K562 (cell line): ENCODE measurements around the gene CLCNKB. TPM values are rescaled to one million over a fixed set of nuclear protein-coding genes. Genes with fewer than 3 reads are reported as not detected.

Experiments
- ATAC-seq: fragments of 200-7000 bp; cut with Tn5 transposase; 3 replicates; pipeline ENCODE4 v1.9.1; 2020; ENCODE audit warnings: moderate library complexity
- BruUV-seq: library from RNA; stranded (reverse); fragments of 400-500 nt; replicated peaks from 2 replicates; lab custom pipeline; 2021; lab: Mats Ljungman, UMichigan
- CTCF ChIA-PET: fragments of 300-600 bp; formaldehyde crosslinking; extraction: SDS; loops from one replicate; lab custom pipeline; 2021; ENCODE audit warnings: low intra/inter-chr PET ratio; lab: Yijun Ruan, JAX
- POLR2A ChIA-PET: fragments of 300-600, 350-650 bp; sonication (Branson Sonifier 250); formaldehyde crosslinking; extraction: SDS; loops from one replicate; lab custom pipeline; 2021; ENCODE audit warnings: antibody characterized with exemption, inconsistent platforms; lab: Yijun Ruan, JAX
- DNase-seq, 4 experiments: peaks; one replicate each; pipeline versions ENCODE4 v3.0.0 to v3.0.0-alpha.2; 2011 to 2018; ENCODE audit warnings: low spot score in 3 of 4, mixed read lengths in 3 of 4; ENCODE audit errors: extremely low read depth in 1 of 4
- FAIRE-seq: peaks from 2 replicates; lab custom pipeline; 2011; peaks lifted over from hg19 to GRCh38; lab: Jason Lieb, UNC
- H2AFZ ChIP-seq: 2 replicates; pipeline ENCODE4 v1.6.0; 2011; ENCODE audit warnings: low read depth, low read length, control low read depth, inconsistent platforms
- H3K27ac ChIP-seq: fragments of 200-600 bp; 3 replicates; pipeline ENCODE4 v1.8.0; 2011; ENCODE audit warnings: low read depth, mild to moderate bottlenecking, control low read depth, inconsistent platforms, low read length, moderate library complexity, mixed read lengths; ENCODE audit errors: extremely low read depth
- H3K27me3 ChIP-seq, 2 experiments: fragments of 300-600 bp in 1 of 2; 2 replicates in 1 of 2; 3 replicates in 1 of 2; pipeline versions ENCODE4 v1.6.0 to v1.8.0; 2011; ENCODE audit warnings: inconsistent platforms in 2 of 2, low read length in 2 of 2, mild to moderate bottlenecking in 1 of 2, mixed read lengths in 1 of 2, moderate library complexity in 1 of 2; ENCODE audit not compliant: control insufficient read depth in 2 of 2, insufficient read depth in 2 of 2
- H3K36me3 ChIP-seq: fragments of 300-600 bp; 3 replicates; pipeline ENCODE4 v1.8.0; 2011; ENCODE audit warnings: mild to moderate bottlenecking, low read length, inconsistent platforms; ENCODE audit not compliant: control insufficient read depth, insufficient read depth
- H3K4me1 ChIP-seq, 2 experiments: fragments of 200-600 bp in 1 of 2; replicated peaks in 1 of 2; 2 replicates in 1 of 2; 3 replicates in 1 of 2; pipeline versions ENCODE4 v1.5.1 to v1.8.0; 2011; ENCODE audit warnings: inconsistent platforms in 2 of 2, low read length in 2 of 2, mild to moderate bottlenecking in 1 of 2, mixed read lengths in 1 of 2, moderate library complexity in 1 of 2; ENCODE audit not compliant: control insufficient read depth in 2 of 2, insufficient read depth in 2 of 2
- H3K4me2 ChIP-seq: 2 replicates; pipeline ENCODE4 v1.6.1; 2011; ENCODE audit warnings: low read length, control low read depth, inconsistent platforms, mixed read lengths; ENCODE audit not compliant: insufficient read depth
- H3K4me3 ChIP-seq: fragments of 200-600 bp; sonication (generic), shearing (Covaris generic); 2 replicates; pipeline ENCODE4 v1.5.1; 2016; ENCODE audit warnings: control low read depth, inconsistent platforms
- H3K79me2 ChIP-seq: fragments of 200-600 bp; 3 replicates; pipeline ENCODE4 v1.8.0; 2011; ENCODE audit warnings: low read length, inconsistent platforms; ENCODE audit not compliant: control insufficient read depth, insufficient read depth
- H3K9ac ChIP-seq, 2 experiments: 2 replicates each; pipeline versions ENCODE4 v1.6.0 to v1.6.1; 2011; ENCODE audit warnings: low read depth in 2 of 2, low read length in 2 of 2, control low read depth in 1 of 2, inconsistent platforms in 1 of 2, mild to moderate bottlenecking in 1 of 2, mixed read lengths in 1 of 2; ENCODE audit not compliant: insufficient read depth in 1 of 2
- H3K9me1 ChIP-seq: one replicate; pipeline ENCODE4 v1.6.0; 2011; ENCODE audit warnings: inconsistent platforms, mild to moderate bottlenecking, low read length, moderate library complexity; ENCODE audit not compliant: control insufficient read depth, insufficient read depth
- H3K9me3 ChIP-seq: replicated peaks from 2 replicates; pipeline ENCODE4 v1.5.1; 2011; ENCODE audit warnings: low read depth, low read length, inconsistent platforms; ENCODE audit not compliant: control insufficient read depth, insufficient read depth
- H4K20me1 ChIP-seq: replicated peaks from 2 replicates; pipeline ENCODE4 v1.6.1; 2011; ENCODE audit warnings: low read length, inconsistent platforms, mixed read lengths; ENCODE audit not compliant: control insufficient read depth, insufficient read depth
- ATF3 ChIP-seq, 2 experiments: fragments of 450-650 bp in 1 of 2; sonication (generic) in 1 of 2; formaldehyde crosslinking in 1 of 2; IDR thresholded peaks in 1 of 2; conservative IDR thresholded peaks in 1 of 2; 2 replicates each; pipeline versions ENCODE4 v1.6.1 to v1.8.1; 2016 to 2023; ENCODE audit warnings: mild to moderate bottlenecking in 2 of 2, moderate library complexity in 2 of 2, inconsistent platforms in 1 of 2, missing genetic modification reagents in 1 of 2
- BMI1 ChIP-seq: fragments of 150-350 bp; IDR thresholded peaks from 2 replicates; pipeline ENCODE4 v1.6.1; 2014; ENCODE audit warnings: low read length
- ESRRA ChIP-seq: fragments of 450-650 bp; IDR thresholded peaks from 2 replicates; pipeline ENCODE4 v1.6.1; 2014; ENCODE audit warnings: low read depth, mild to moderate bottlenecking, moderate library complexity, borderline replicate concordance
- ETS2 ChIP-seq: IDR thresholded peaks from 2 replicates; pipeline ENCODE4 v1.6.1; 2016; ENCODE audit warnings: borderline replicate concordance, missing genetic modification characterization, mild to moderate bottlenecking, moderate library complexity, missing compliant biosample characterization; ENCODE audit not compliant: poor library complexity, severe bottlenecking
- EZH2 ChIP-seq: IDR thresholded peaks from 2 replicates; pipeline ENCODE4 v1.6.1; 2012; ENCODE audit warnings: low read depth, mild to moderate bottlenecking, inconsistent platforms, low read length, borderline replicate concordance
- FOS ChIP-seq: IDR thresholded peaks from 3 replicates; pipeline ENCODE4 v1.6.1; 2011; ENCODE audit not compliant: insufficient read length; ENCODE audit errors: extremely low read depth
- GATAD2A ChIP-seq: fragments of 450-650 bp; IDR thresholded peaks from 2 replicates; pipeline ENCODE4 v1.6.1; 2017
- RBM14 ChIP-seq: fragments of 200-400 bp; formaldehyde crosslinking; IDR thresholded peaks from 2 replicates; pipeline ENCODE4 v1.6.1; 2018; ENCODE audit warnings: low read depth, mild to moderate bottlenecking, low read length, moderate library complexity, borderline replicate concordance; ENCODE audit not compliant: insufficient read depth
- REST ChIP-seq, 2 experiments: fragments of 450-650 bp; formaldehyde crosslinking in 1 of 2; IDR thresholded peaks; 2 replicates each; pipeline versions ENCODE4 v1.4.0 to v1.6.1; 2014 to 2020; ENCODE audit warnings: mild to moderate bottlenecking in 2 of 2, borderline replicate concordance in 1 of 2, low read depth in 1 of 2
- ZBTB8A ChIP-seq: fragments of 450-650 bp; IDR thresholded peaks from 2 replicates; pipeline ENCODE4 v1.6.1; 2018; ENCODE audit warnings: mild to moderate bottlenecking, moderate library complexity; ENCODE audit not compliant: partially characterized antibody
- ZFP1 ChIP-seq: fragments of 450-650 bp; formaldehyde crosslinking; IDR thresholded peaks from 2 replicates; pipeline ENCODE4 v1.4.0; 2020; ENCODE audit warnings: mild to moderate bottlenecking, mixed read lengths
- ZNF175 ChIP-seq: fragments of 200-800 bp; sonication (Bioruptor generic); IDR thresholded peaks from 2 replicates; pipeline ENCODE4 v1.6.1; 2016; ENCODE audit warnings: low read depth, mild to moderate bottlenecking, missing genetic modification characterization, missing compliant biosample characterization
- WGBS: fragments of 100-300 bp; shearing (Covaris generic); methylation state at CpG from one replicate; pipeline ENCODE4 v1.1.6; 2016; ENCODE audit warnings: low coverage, mixed read lengths; ENCODE audit not compliant: insufficient coverage; ENCODE audit errors: missing lambda C conversion rate; 5-methylcytosine and 5-hydroxymethylcytosine counted together
- in situ Hi-C: fragments of 300-500 bp; cut with MboI; formaldehyde crosslinking; loops from 4 replicates; pipeline ENCODE4 v1.15.0; 2018; ENCODE audit warnings: inconsistent platforms, mixed read lengths
- intact Hi-C: fragments of 100-400 bp; cut with micrococcal nuclease; formaldehyde crosslinking; loops from 2 replicates; pipeline ENCODE4 v1.14.2; 2022
- polyA plus RNA-seq, 8 experiments: library from polyadenylated mRNA; depleted of rRNA in 4 of 8; stranded (reverse) in 5 of 8; unstranded in 3 of 8; fragments of >200 nt; fragmentation: Nextera tagmentation in 2 of 8; fragmentation: Illumina TruSeq in 1 of 8; extraction: Ambion mirVana in 2 of 8; extraction: Trizol in 1 of 8; gene quantifications; 2 replicates each; pipeline versions ENCODE4 v1.2.1 to v1.2.3, GENCODE V29; 2011 to 2014; ENCODE audit warnings: inconsistent platforms in 1 of 8, missing spikeins in 1 of 8
- total RNA-seq, 7 experiments: library from RNA; depleted of rRNA in 6 of 7; stranded (reverse); fragments of >200 nt in 6 of 7; fragmentation: Illumina TruSeq in 2 of 7; extraction: Trizol in 2 of 7; gene quantifications; 2 replicates each; pipeline versions ENCODE4 v1.2.1 to v1.2.3, GENCODE V29; 2011 to 2021; ENCODE audit warnings: low replicate concordance in 1 of 7

CLCNKB gene
- total and polyA plus RNA-seq, 9 of the 15 experiments (the other 6 are each of a cell fraction or from before 2014, with no cell fraction given) = 0.08 to 1.7 (median 0.64) TPM

- no peak for FAIRE-seq
- Histone ChIP-seq H3K9me1 (no peaks in the 10 kb centered on the region), H3K9me3 (no peaks in the 10 kb centered on the region), H4K20me1 (no peaks in the 10 kb centered on the region), H3K79me2 (no peaks in the 10 kb centered on the region), H3K9ac (peak overlapping the region in 1 of 2 experiments; percentile 15; a peak in 1 of 4 replicates), H3K36me3 (no peaks in the 10 kb centered on the region), H2AFZ (no peak overlapping the region), H3K27me3 (peaks cover 7 to 37% of the 10 kb centered on the region in 2 experiments; a peak in 3 of 5 replicates), H3K4me3 (no peak overlapping the region), H3K4me2 (no peak overlapping the region), H3K4me1 (peaks cover under 1 to 56% of the 10 kb centered on the region in 2 experiments; a peak in 4 of 5 replicates), H3K27ac (no peak overlapping the region)
- in situ Hi-C loops (no loop called here), intact Hi-C loops (no loop called here)
- DNase-seq = no peak
- POLR2A ChIA-PET = interaction anchor here (1.2 kb wide), 1 partner anchor 37 kb away, joined by 3 read pairs; no protein-coding TSS in a partner anchor
- ATAC-seq = no peak
- CTCF ChIA-PET = no interaction called here
- WGBS = 47% methylated on average over 6 of the region's 6 CpGs
- BruUV-seq = no TSS peak
- TF ChIP-seq ETS2 (tag) = no peak
- TF ChIP-seq ZNF175 = no peak
- TF ChIP-seq RBM14 = no peak
- TF ChIP-seq ZBTB8A = no peak
- no peak for TF ChIP-seq ESRRA
- no peak for TF ChIP-seq ATF3 (IDR thresholded peaks at IDR 0.05)
- TF ChIP-seq ATF3 (CRISPR knock-in tag; conservative IDR thresholded peaks at IDR 0.05) = no peak
- TF ChIP-seq ZFP1 = no peak
- no peak for TF ChIP-seq EZH2
- TF ChIP-seq GATAD2A = no peak
- no peak for TF ChIP-seq REST (IDR thresholded peaks at IDR 0.05; ENCODE audit: borderline replicate concordance)
- TF ChIP-seq REST (CRISPR knock-in tag; IDR thresholded peaks at IDR 0.05; ENCODE audit: low read depth) = no peak
- no peak for TF ChIP-seq FOS
- TF ChIP-seq BMI1 = no peak
Observed at GRCh38 chr1:16020325-16020724, 23.3 kb upstream of the CLCNKB start.
